K562 (cell line): ENCODE results near the gene CENPE. TPM values are rescaled to one million over a fixed set of nuclear protein-coding genes. Genes with fewer than 3 reads are reported as not detected.

ENCODE experiments used
- CBX2 ChIP-seq: fragments of 200-600 bp; sonication (generic); IDR thresholded peaks from one replicate; pipeline ENCODE4 v1.6.1; 2012; ENCODE audit warnings: mild to moderate bottlenecking, low read length, inconsistent platforms; ENCODE audit not compliant: insufficient read depth, poor library complexity, severe bottlenecking
- ESRRA ChIP-seq: fragments of 450-650 bp; IDR thresholded peaks from 2 replicates; pipeline ENCODE4 v1.6.1; 2014; ENCODE audit warnings: low read depth, mild to moderate bottlenecking, moderate library complexity, borderline replicate concordance
- HBP1 ChIP-seq: fragments of 450-650 bp; formaldehyde crosslinking; IDR thresholded peaks from 2 replicates; pipeline ENCODE4 v1.4.0; 2022; ENCODE audit warnings: missing genetic modification characterization
- HDAC3 ChIP-seq: fragments of 450-650 bp; IDR thresholded peaks from 2 replicates; pipeline ENCODE4 v1.6.1; 2018; ENCODE audit warnings: borderline replicate concordance, mild to moderate bottlenecking, moderate library complexity; ENCODE audit not compliant: partially characterized antibody
- HDGF ChIP-seq: fragments of 450-650 bp; IDR thresholded peaks from 2 replicates; pipeline ENCODE4 v1.6.1; 2016
- MTA3 ChIP-seq: fragments of 450-650 bp; formaldehyde crosslinking; IDR thresholded peaks from 2 replicates; pipeline ENCODE4 v1.6.1; 2017; ENCODE audit warnings: mild to moderate bottlenecking, borderline replicate concordance
- MXD1 ChIP-seq: fragments of 250-450 bp; sonication (Bioruptor Pico); IDR thresholded peaks from 2 replicates; pipeline ENCODE4 v1.8.0; 2021; ENCODE audit warnings: borderline replicate concordance, mild to moderate bottlenecking, moderate library complexity; ENCODE audit not compliant: poor library complexity, severe bottlenecking
- NFE2 ChIP-seq: IDR thresholded peaks from 2 replicates; pipeline ENCODE4 v1.6.1; 2014; ENCODE audit warnings: antibody characterized with exemption, low read depth
- NR0B1 ChIP-seq: fragments of 450-650 bp; IDR thresholded peaks from one replicate; pipeline ENCODE4 v1.6.1; 2018; ENCODE audit warnings: mild to moderate bottlenecking, moderate library complexity; ENCODE audit not compliant: partially characterized antibody
- OTX1 ChIP-seq: fragments of 450-650 bp; formaldehyde crosslinking; IDR thresholded peaks from 2 replicates; pipeline ENCODE4 v1.4.0; 2022; ENCODE audit warnings: mild to moderate bottlenecking
- PHF20 ChIP-seq: fragments of 450-650 bp; IDR thresholded peaks from 2 replicates; pipeline ENCODE4 v1.6.1; 2018; ENCODE audit not compliant: partially characterized antibody
- RBBP5 ChIP-seq: fragments of 200-600 bp; sonication (generic); IDR thresholded peaks from 2 replicates; pipeline ENCODE4 v1.6.1; 2012; ENCODE audit warnings: borderline replicate concordance, mild to moderate bottlenecking, low read length, control low read depth, inconsistent platforms; ENCODE audit not compliant: insufficient read depth, poor library complexity, severe bottlenecking
- TEAD4 ChIP-seq, 2 experiments: sonication (generic) in 1 of 2; formaldehyde crosslinking in 1 of 2; IDR thresholded peaks; 2 replicates each; pipeline versions ENCODE4 v1.6.1 to v1.8.0; 2012 to 2022; ENCODE audit warnings: borderline replicate concordance in 1 of 2, inconsistent platforms in 1 of 2, low read length in 1 of 2, mild to moderate bottlenecking in 1 of 2, missing genetic modification reagents in 1 of 2
- ZBTB5 ChIP-seq: fragments of 450-650 bp; IDR thresholded peaks from 2 replicates; pipeline ENCODE4 v1.6.1; 2017; ENCODE audit warnings: antibody characterized with exemption
- ZEB2 ChIP-seq: fragments of 450-650 bp; IDR thresholded peaks from 2 replicates; pipeline ENCODE4 v1.6.1; 2016
- ZFPM2 ChIP-seq: fragments of 250-450 bp; sonication (Bioruptor Pico); IDR thresholded peaks from 2 replicates; pipeline ENCODE4 v1.5.1; 2022; ENCODE audit warnings: mild to moderate bottlenecking
- ZKSCAN8 ChIP-seq: fragments of 200-800 bp; sonication (Bioruptor generic); IDR thresholded peaks from 2 replicates; pipeline ENCODE4 v1.6.1; 2016; ENCODE audit warnings: missing genetic modification characterization, missing compliant biosample characterization
- ZNF184 ChIP-seq: sonication (generic); formaldehyde crosslinking; IDR thresholded peaks from 2 replicates; pipeline ENCODE4 v1.5.0; 2020; ENCODE audit warnings: missing genetic modification reagents
- ZNF232 ChIP-seq: sonication (generic); formaldehyde crosslinking; IDR thresholded peaks from 2 replicates; pipeline ENCODE4 v1.8.0; 2022; ENCODE audit warnings: mild to moderate bottlenecking, missing genetic modification reagents
- ZNF282 ChIP-seq: sonication (generic); formaldehyde crosslinking; IDR thresholded peaks from 2 replicates; pipeline ENCODE4 v1.8.1; 2023; ENCODE audit warnings: missing genetic modification reagents
- ZNF699 ChIP-seq: fragments of 250-450 bp; sonication (Bioruptor Pico); IDR thresholded peaks from 2 replicates; pipeline ENCODE4 v1.8.0; 2021; ENCODE audit warnings: mild to moderate bottlenecking, moderate library complexity; ENCODE audit not compliant: insufficient replicate concordance
- ZNF707 ChIP-seq: fragments of 250-450 bp; sonication (Bioruptor Pico); conservative IDR thresholded peaks from 2 replicates; pipeline ENCODE4 v1.8.0; 2022; ENCODE audit warnings: inconsistent platforms, mild to moderate bottlenecking, moderate library complexity
- ZNF79 ChIP-seq: fragments of 250-450 bp; sonication (Bioruptor Pico); IDR thresholded peaks from 2 replicates; pipeline ENCODE4 v1.4.0; 2020; ENCODE audit warnings: low read depth, mild to moderate bottlenecking, moderate library complexity
- polyA plus RNA-seq, 8 experiments: library from polyadenylated mRNA; depleted of rRNA in 4 of 8; stranded (reverse) in 5 of 8; unstranded in 3 of 8; fragments of >200 nt; fragmentation: Nextera tagmentation in 2 of 8; fragmentation: Illumina TruSeq in 1 of 8; extraction: Ambion mirVana in 2 of 8; extraction: Trizol in 1 of 8; gene quantifications; 2 replicates each; pipeline versions ENCODE4 v1.2.1 to v1.2.3, GENCODE V29; 2011 to 2014; ENCODE audit warnings: inconsistent platforms in 1 of 8, missing spikeins in 1 of 8
- total RNA-seq, 7 experiments: library from RNA; depleted of rRNA in 6 of 7; stranded (reverse); fragments of >200 nt in 6 of 7; fragmentation: Illumina TruSeq in 2 of 7; extraction: Trizol in 2 of 7; gene quantifications; 2 replicates each; pipeline versions ENCODE4 v1.2.1 to v1.2.3, GENCODE V29; 2011 to 2021; ENCODE audit warnings: low replicate concordance in 1 of 7

CENPE gene
- total and polyA plus RNA-seq, 9 of the 15 experiments (the other 6 are each of a cell fraction or from before 2014, with no cell fraction given), result 9.9 to 53.2 (median 27.4) TPM

GRCh38 chr4:103075894-103076746, 122.0 kb downstream of the CENPE start (continued):
- TF ChIP-seq CBX2 (no peak), ZKSCAN8 (CRISPR knock-in tag) (no peak), NFE2 (no peak), OTX1 (0 out of 2 replicates have a peak, but pooled peaks have one; percentile 33), ZNF232 (CRISPR knock-in tag) (peak; percentile 93; the same call in 1 of the 2 replicates), HBP1 (CRISPR knock-in tag) (no peak), ZEB2 (no peak), PHF20 (peak; percentile 39), ZFPM2 (CRISPR knock-in tag) (no peak), ZNF79 (CRISPR knock-in tag) (no peak), TEAD4 (IDR thresholded peaks at IDR 0.05; ENCODE audit: low read length) (no peak), TEAD4 (CRISPR knock-in tag; IDR thresholded peaks at IDR 0.05; ENCODE audit: borderline replicate concordance) (peak; percentile 95; the same call in 1 of the 2 replicates), HDAC3 (no peak), ZNF282 (CRISPR knock-in tag) (peak; percentile 80; the same call in 1 of the 2 replicates), ZBTB5 (no peak), HDGF (no peak), ZNF699 (CRISPR knock-in tag) (no peak), MTA3 (peak; percentile 81), MXD1 (CRISPR knock-in tag) (peak; percentile 10), ESRRA (no peak), ZNF184 (CRISPR knock-in tag) (no peak), NR0B1 (no peak), RBBP5 (peak; percentile 80), ZNF707 (CRISPR knock-in tag) (no peak)
